Memory B cell (primary cell): ENCODE results near the gene RNU1-2.
A peak's percentile ranks its signal among the peaks of the same experiment; 100 is the strongest.
"Not testable (repeated sequence)": the region's sequence is repeated elsewhere in the genome, so short reads cannot be mapped to it uniquely, and the experiment has no call there.

Experiments
- ATAC-seq: fragments of 150-1000 bp; cut with Tn5 transposase; 2 replicates; pipeline ENCODE4 v1.10.0; 2021; ENCODE audit warnings: low read depth, mild to moderate bottlenecking, moderate library complexity
- DNase-seq, 2 donors: peaks; one replicate each; pipeline ENCODE4 v3.0.0; 2022; ENCODE audit warnings: low spot score in 2 of 2
- H3K27ac Mint-ChIP-seq: one replicate; pipeline ENCODE4 v1.8.0; 2022; ENCODE audit warnings: mild to moderate bottlenecking, moderate library complexity, mixed read lengths
- H3K27me3 Mint-ChIP-seq: one replicate; pipeline ENCODE4 v1.8.0; 2022; ENCODE audit warnings: mixed read lengths
- H3K36me3 Mint-ChIP-seq: one replicate; pipeline ENCODE4 v1.8.0; 2022; ENCODE audit warnings: mild to moderate bottlenecking, mixed read lengths
- H3K4me1 Mint-ChIP-seq: one replicate; pipeline ENCODE4 v1.8.0; 2022; ENCODE audit warnings: mixed read lengths
- H3K4me3 Mint-ChIP-seq: one replicate; pipeline ENCODE4 v1.8.0; 2022; ENCODE audit warnings: mild to moderate bottlenecking, moderate library complexity, mixed read lengths
- H3K9me3 Mint-ChIP-seq: one replicate; pipeline ENCODE4 v1.8.0; 2022; ENCODE audit warnings: mixed read lengths

Gene RNU1-2

GRCh38 chr1:16895598-16896315 lies at the start of gene RNU1-2:
Gene RNU1-2 (plus strand): TSS chr1:16895980.
- peak; percentile 83 to 99 for DNase-seq
- Mint-ChIP-seq H3K4me1 (peaks cover 14% of the 10 kb centered on the region), H3K27ac (peak within 1 kb of the TSS; percentile 100), H3K4me3 (peak within 1 kb of the TSS; percentile 80)
- not testable (repeated sequence) for H3K9me3 Mint-ChIP-seq, H3K36me3 Mint-ChIP-seq, H3K27me3 Mint-ChIP-seq
- ATAC-seq = peak; percentile 98

GRCh38 chr1:16856201-16856600 lies 39.6 kb upstream of the RNU1-2 start:
- H3K9me3 Mint-ChIP-seq, H3K4me3 Mint-ChIP-seq, H3K27me3 Mint-ChIP-seq, H3K36me3 Mint-ChIP-seq, ATAC-seq, DNase-seq, H3K27ac Mint-ChIP-seq, H3K4me1 Mint-ChIP-seq: not testable (repeated sequence)

GRCh38 chr1:16859167-16860041 lies 36.4 kb upstream of the RNU1-2 start:
- DNase-seq, ATAC-seq, H3K9me3 Mint-ChIP-seq, H3K27ac Mint-ChIP-seq, H3K36me3 Mint-ChIP-seq, H3K27me3 Mint-ChIP-seq, H3K4me1 Mint-ChIP-seq, H3K4me3 Mint-ChIP-seq: not testable (repeated sequence)

- ATAC-seq, H3K4me3 Mint-ChIP-seq, H3K4me1 Mint-ChIP-seq, DNase-seq, H3K27ac Mint-ChIP-seq, H3K27me3 Mint-ChIP-seq, H3K36me3 Mint-ChIP-seq, H3K9me3 Mint-ChIP-seq: not testable (repeated sequence)
Observed at GRCh38 chr1:16860048-16860447, 35.7 kb upstream of the RNU1-2 start.

GRCh38 chr1:16861832-16862245 lies 33.9 kb upstream of the RNU1-2 start:
- not testable (repeated sequence) for H3K27me3 Mint-ChIP-seq, H3K27ac Mint-ChIP-seq, ATAC-seq, DNase-seq, H3K4me1 Mint-ChIP-seq, H3K9me3 Mint-ChIP-seq, H3K4me3 Mint-ChIP-seq, H3K36me3 Mint-ChIP-seq

- H3K4me3 Mint-ChIP-seq, ATAC-seq, H3K9me3 Mint-ChIP-seq, DNase-seq, H3K27me3 Mint-ChIP-seq, H3K27ac Mint-ChIP-seq, H3K36me3 Mint-ChIP-seq, H3K4me1 Mint-ChIP-seq: not testable (repeated sequence)
Observed at GRCh38 chr1:16862415-16862814, 33.4 kb upstream of the RNU1-2 start.

GRCh38 chr1:16863024-16863423 lies 32.8 kb upstream of the RNU1-2 start:
- H3K27me3 Mint-ChIP-seq, H3K4me3 Mint-ChIP-seq, H3K4me1 Mint-ChIP-seq, H3K36me3 Mint-ChIP-seq, H3K9me3 Mint-ChIP-seq, H3K27ac Mint-ChIP-seq, DNase-seq: not testable (repeated sequence)
- peak; percentile 71 for ATAC-seq

GRCh38 chr1:16866926-16867707 lies 28.7 kb upstream of the RNU1-2 start:
- not testable (repeated sequence) for DNase-seq, H3K36me3 Mint-ChIP-seq, H3K27ac Mint-ChIP-seq, H3K27me3 Mint-ChIP-seq, H3K4me3 Mint-ChIP-seq, H3K4me1 Mint-ChIP-seq, H3K9me3 Mint-ChIP-seq
- ATAC-seq = peak; percentile 78

- H3K4me3 Mint-ChIP-seq, ATAC-seq, H3K27ac Mint-ChIP-seq, H3K4me1 Mint-ChIP-seq, H3K36me3 Mint-ChIP-seq, H3K9me3 Mint-ChIP-seq, H3K27me3 Mint-ChIP-seq, DNase-seq: not testable (repeated sequence)
Observed at GRCh38 chr1:16868787-16869186, 27.0 kb upstream of the RNU1-2 start.

- ATAC-seq, H3K36me3 Mint-ChIP-seq, H3K27me3 Mint-ChIP-seq, H3K4me3 Mint-ChIP-seq, DNase-seq, H3K27ac Mint-ChIP-seq, H3K4me1 Mint-ChIP-seq, H3K9me3 Mint-ChIP-seq: not testable (repeated sequence)
Observed at GRCh38 chr1:16869996-16870395, 25.8 kb upstream of the RNU1-2 start.

- H3K27me3 Mint-ChIP-seq, H3K9me3 Mint-ChIP-seq, H3K4me3 Mint-ChIP-seq, H3K27ac Mint-ChIP-seq, ATAC-seq, H3K4me1 Mint-ChIP-seq, H3K36me3 Mint-ChIP-seq, DNase-seq: not testable (repeated sequence)
Observed at GRCh38 chr1:16871171-16871570, 24.6 kb upstream of the RNU1-2 start.

- DNase-seq (peak in 1 of 2 donors; percentile 44), ATAC-seq (peak; percentile 39)
- not testable (repeated sequence) for H3K4me1 Mint-ChIP-seq, H3K9me3 Mint-ChIP-seq, H3K27ac Mint-ChIP-seq, H3K27me3 Mint-ChIP-seq, H3K36me3 Mint-ChIP-seq
- peak overlapping the region; percentile 80 for H3K4me3 Mint-ChIP-seq
Observed at GRCh38 chr1:16872152-16873075, 23.4 kb upstream of the RNU1-2 start.

GRCh38 chr1:16873076-16873879 lies 22.5 kb upstream of the RNU1-2 start:
- not testable (repeated sequence) for H3K27ac Mint-ChIP-seq, H3K36me3 Mint-ChIP-seq
- peak; percentile 42 to 58 for DNase-seq

More at GRCh38 chr1:16873076-16873879, 22.5 kb upstream of the RNU1-2 start:
- H3K4me3 Mint-ChIP-seq = peak overlapping the region; percentile 80
- peak; percentile 55 for ATAC-seq
- not testable (repeated sequence) for H3K27me3 Mint-ChIP-seq, H3K4me1 Mint-ChIP-seq, H3K9me3 Mint-ChIP-seq
